SKM-1 (cell line): ENCODE data around the gene NDN.
"Not testable (repeated sequence)": the region's sequence is repeated elsewhere in the genome, so short reads cannot be mapped to it uniquely, and the experiment has no call there.

Source experiments
- DNase-seq: peaks from one replicate; lab custom pipeline; 2025; ENCODE audit not compliant: unreplicated experiment; lab: John Stamatoyannopoulos, UW

Gene NDN, protein sequence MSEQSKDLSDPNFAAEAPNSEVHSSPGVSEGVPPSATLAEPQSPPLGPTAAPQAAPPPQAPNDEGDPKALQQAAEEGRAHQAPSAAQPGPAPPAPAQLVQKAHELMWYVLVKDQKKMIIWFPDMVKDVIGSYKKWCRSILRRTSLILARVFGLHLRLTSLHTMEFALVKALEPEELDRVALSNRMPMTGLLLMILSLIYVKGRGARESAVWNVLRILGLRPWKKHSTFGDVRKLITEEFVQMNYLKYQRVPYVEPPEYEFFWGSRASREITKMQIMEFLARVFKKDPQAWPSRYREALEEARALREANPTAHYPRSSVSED

DNA sequence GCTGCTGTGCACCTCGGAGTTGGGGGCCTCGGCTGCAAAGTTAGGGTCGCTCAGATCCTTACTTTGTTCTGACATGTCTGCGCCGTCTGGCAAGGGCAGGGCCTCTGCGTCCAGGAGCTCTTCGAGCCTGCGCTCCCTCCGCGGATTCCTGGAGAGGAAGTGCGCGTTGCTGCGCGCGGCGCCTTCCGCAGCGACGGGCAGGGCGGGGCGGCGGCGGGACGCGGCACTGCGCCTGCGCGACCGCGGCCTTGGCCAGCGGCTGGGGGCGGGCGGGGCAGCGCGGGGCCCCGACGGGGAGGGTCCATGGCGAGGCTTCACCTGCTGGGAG is at the start of gene NDN:
NDN (minus strand) TSS at position 163 of the 328 bp plus-strand sequence; CDS start at position 75, 88 bp downstream.
- DNase-seq, result no peak

DNA sequence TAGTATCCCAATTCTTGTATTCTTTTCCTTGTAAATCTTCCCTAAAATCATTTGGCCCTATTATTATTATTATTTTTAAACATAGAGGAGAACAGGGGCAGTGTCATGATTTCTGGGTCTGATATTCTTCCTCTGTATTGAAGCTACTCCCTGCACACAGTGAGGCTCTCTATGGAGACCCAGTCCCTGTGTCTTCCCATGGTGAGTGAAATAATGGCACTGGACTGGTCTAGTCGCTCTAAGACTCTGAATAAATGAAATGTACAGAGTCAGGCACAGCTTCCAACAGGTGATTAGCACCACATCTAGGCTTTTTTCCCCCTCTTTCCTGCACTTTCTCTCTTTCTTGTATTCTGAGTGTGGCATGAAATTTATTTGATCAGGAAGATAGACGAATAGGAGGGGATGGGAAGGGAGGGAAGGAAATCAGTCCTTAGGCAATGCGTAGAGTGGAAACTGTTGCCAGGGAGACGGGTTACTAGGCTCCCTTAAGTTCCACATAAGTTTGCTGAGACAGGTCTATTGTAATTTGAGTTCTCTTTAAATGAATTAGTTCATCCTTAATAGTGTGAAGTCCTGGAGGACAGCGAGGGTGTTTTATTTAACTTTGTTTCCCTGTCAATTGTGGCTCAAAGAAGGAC is 49.0 kb upstream of the NDN start:
- DNase-seq, result no peak

DNA sequence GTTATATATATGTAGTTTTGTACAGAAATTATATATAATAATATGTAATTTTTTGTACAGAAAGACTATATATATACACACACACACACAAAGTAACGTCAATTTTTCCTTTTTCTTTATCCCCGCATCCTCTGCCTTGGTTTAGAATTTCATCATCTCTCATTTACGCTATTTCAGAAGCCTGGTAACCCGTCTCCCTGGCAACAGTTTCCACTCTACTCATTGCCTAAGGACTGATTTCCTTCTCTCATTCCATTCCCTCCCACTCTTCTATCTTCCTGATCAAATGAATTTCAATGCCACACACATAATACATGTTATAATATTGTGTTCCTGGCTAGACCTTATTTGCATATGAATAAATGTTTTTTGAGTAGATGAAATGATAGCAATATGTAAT is 47.8 kb upstream of the NDN start:
- DNase-seq, result no peak

DNA sequence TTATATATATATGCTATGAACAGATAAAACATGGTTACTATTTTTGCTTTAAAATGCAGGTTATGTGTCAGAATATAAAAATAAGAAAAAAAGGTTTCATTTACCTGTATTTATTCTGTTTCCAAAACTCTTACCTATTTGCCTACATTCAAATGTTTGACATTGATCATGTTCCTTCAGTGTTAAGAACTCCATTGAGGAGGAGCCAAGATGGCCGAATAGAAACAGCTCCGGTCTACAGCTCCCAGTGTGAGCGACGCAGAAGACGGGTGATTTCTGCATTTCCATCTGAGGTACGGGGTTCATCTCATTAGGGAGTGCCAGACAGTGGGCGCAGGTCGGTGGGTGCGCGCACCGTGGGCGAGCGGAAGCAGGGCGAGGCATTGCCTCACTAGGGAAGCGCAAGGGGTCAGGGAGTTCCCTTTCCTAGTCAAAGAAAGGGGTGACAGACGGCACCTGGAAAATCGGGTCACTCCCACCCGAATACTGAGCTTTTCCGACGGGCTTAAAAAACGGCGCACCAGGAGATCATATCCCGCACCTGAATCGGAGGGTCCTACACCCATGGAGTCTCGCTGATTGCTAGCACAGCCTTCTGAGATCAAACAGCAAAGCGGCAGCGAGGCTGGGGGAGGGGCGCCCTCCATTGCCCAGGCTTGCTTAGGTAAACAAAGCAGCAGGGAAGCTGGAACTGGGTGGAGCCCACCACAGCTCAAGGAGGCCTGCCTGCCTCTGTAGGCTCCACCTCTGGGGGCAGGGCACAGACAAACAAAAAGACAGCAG is 27.0 kb upstream of the NDN start:
- DNase-seq, result not testable (repeated sequence)

DNA sequence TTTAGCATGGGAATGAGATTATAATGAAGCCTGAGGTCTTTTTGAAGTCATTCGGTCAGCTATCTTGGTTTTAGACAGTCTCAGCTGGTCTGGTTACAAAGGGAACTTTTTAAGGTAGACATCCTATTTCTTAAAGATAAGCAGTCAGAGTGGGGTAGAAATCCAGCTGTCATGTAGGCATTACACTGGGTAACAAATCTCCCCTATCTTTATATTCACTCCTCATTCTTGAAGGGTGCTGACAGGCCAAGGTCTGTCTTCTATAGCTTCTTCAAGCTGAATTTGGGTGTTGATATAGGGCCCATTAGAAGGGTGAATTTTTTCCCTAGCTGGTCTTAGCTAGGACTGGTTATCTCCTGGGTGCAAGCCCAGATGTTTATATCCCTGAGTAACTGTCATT is 21.2 kb upstream of the NDN start:
- no peak for DNase-seq

DNA sequence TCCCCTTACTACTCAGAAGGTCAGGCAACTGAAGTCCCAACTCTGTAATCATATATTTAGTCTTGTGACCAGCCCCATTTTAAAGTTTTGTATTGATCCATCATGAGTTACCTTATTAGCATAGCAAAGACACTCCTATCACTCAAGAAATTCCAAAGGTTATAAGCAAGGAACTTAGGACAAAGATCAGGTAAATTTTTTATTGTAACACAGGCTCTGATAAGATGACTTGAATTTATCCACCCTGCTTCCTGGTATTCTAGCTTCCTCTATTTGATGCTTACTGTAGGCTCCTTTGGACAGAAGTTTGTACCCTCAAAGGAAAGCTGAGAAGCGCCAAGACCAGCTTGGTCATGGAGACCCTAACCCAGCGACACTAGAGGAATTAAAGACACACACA is 8.2 kb upstream of the NDN start:
- no peak for DNase-seq

DNA sequence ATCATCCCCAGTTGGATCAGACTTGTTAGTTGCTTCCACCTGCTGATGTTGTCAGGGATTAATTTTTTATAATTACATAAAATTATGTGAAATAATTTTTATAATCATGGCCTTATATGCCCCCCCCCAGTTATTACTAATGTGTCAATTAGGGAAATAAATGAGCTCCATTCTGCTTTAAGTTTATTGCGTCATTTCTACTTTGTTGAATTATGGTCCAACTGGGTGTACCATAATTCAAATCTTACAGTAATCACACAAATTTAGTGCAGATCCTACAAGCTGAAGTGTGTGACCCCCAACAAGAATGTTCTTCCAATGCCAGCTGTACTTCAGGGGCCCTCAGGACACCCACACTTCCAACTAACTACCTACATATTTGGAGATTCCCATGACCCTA is 7.5 kb upstream of the NDN start:
- no peak for DNase-seq

DNA sequence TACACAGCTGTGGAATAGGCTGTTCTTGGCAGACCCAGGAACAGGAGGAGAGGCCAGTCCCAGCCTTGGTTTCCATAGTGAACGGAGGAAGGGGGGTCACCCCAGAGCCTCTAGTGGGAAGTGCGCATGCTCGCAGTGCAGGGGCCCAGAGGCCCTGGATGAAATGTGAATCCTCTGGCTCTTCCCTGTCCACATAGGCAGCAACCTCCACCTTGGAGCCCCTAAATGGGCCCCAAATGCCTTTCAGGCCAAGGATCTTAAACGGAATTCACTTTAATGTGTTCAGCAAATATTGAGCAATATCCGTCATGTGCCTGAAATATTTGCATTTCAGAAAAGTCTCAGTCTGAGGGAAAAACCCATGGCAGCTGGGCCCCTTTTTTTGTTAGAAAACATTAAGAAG is 3.3 kb upstream of the NDN start:
- DNase-seq, result no peak

DNA sequence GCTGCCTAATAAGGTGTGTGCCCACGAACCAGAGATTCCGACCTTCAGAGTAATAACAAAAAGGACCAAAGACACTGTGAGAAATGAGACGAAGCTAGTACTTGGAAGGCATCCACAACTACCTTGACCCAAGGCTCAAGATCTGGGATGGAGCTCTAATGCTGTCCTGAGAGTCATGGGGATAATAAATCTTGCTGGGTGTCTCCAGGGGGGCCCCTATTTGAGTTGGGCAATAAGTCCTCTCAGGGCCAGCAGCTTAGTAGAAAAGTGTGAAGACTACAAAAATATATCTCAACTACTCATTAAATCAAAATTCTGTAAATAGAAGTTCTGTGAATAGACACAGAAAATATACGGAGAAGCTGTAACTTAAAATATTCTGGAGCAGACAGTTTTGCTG is 2.9 kb upstream of the NDN start:
- DNase-seq, result no peak

DNA sequence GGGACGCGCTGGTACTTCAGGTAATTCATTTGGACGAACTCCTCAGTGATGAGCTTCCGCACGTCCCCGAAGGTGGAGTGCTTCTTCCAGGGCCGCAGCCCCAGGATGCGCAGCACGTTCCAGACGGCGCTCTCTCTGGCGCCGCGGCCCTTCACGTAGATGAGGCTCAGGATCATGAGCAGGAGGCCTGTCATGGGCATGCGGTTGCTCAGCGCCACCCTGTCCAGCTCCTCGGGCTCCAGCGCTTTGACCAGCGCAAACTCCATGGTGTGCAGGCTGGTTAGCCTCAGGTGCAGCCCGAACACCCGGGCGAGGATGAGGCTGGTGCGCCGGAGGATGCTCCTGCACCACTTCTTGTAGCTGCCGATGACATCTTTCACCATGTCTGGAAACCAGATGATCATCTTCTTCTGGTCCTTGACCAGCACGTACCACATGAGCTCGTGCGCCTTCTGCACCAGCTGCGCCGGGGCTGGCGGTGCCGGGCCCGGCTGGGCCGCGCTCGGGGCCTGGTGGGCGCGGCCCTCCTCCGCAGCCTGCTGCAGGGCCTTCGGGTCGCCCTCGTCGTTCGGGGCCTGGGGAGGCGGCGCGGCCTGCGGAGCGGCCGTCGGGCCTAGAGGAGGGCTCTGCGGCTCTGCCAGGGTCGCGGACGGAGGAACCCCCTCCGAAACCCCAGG is 501 bp downstream of the NDN start:
- no peak for DNase-seq

DNA sequence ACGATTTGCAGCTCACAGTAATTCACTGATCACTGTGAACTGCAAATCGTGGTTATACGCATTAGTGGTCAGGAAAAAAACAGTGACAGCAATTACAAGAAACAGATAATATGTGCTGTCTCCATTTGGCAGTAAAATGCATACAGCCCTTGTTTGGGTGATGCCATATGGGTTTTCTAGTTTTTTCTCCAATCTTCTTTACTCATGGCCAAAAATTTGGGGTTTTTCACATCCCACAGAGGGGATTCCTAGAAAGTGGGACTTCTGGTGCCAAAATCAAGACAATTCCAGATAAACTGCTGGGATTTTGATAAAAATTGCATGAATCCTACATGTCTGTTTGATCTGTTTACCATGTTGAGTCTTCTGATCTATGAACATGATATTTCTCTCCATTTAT is 15.6 kb downstream of the NDN start:
- DNase-seq, result no peak

DNA sequence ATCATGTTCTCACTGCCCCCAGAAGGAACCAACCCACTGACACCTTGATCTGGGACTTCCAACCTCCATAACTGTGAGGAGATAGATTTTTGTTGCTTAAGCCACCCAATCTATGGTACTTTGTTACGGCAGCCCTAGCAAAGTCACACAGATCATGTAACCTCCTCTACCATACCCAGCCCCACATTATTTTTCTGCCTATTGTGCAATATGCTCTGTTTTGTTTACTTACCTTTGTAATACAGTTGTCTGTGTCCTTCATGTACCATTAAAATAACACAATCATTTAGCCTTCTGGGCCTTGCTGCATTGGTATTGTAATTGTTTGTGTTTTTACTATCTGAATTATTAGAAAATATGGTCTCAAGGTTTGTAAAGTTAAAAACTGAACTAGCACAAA is 16.1 kb downstream of the NDN start:
- no peak for DNase-seq

DNA sequence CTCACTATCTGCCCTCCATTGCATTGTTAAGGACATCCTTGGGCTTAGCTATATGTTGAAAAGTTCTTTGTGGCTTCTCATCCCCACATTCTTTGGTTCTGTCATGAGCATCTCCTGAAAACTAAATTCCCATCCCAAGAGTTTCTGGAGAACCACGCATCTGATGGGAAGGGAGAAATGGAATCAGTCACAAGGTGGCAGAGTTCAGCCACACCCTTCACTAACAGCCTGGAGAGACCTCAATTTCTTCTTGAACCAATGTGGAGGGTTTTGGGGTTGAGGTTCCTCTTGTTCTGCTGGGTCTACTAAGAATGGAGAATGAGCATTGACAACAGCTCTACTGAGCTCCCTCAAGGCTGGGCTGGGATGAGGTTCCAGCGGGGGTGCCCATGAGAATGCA is 23.9 kb downstream of the NDN start:
- no peak for DNase-seq

DNA sequence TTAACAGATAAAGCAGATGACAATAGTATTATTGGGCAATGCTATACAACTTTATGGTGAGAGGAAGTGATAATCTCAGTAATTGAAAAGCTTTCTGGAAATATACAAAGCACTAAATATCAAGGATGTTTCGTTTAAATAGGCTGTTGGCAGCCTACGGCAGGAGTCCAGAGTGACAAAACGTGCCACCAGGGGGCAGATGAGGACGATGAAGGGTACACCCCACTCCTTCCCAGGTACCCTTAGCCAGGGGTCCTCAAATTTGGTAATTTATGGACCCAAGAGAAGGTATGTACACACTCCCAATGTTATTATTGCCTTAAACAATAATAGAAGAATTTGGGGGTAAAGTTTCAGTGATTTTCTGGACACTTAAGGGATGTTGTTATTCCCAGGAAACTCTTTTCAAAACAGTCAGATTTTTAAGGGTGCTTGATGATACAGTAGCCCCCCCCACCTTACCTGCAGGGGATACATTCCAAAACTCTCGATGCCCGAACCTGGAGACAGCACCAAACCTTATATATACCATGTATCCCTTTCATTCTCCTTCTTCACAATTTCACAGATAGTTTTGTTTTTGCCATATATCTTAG is 38.1 kb downstream of the NDN start:
- DNase-seq, result peak; percentile 40

DNA sequence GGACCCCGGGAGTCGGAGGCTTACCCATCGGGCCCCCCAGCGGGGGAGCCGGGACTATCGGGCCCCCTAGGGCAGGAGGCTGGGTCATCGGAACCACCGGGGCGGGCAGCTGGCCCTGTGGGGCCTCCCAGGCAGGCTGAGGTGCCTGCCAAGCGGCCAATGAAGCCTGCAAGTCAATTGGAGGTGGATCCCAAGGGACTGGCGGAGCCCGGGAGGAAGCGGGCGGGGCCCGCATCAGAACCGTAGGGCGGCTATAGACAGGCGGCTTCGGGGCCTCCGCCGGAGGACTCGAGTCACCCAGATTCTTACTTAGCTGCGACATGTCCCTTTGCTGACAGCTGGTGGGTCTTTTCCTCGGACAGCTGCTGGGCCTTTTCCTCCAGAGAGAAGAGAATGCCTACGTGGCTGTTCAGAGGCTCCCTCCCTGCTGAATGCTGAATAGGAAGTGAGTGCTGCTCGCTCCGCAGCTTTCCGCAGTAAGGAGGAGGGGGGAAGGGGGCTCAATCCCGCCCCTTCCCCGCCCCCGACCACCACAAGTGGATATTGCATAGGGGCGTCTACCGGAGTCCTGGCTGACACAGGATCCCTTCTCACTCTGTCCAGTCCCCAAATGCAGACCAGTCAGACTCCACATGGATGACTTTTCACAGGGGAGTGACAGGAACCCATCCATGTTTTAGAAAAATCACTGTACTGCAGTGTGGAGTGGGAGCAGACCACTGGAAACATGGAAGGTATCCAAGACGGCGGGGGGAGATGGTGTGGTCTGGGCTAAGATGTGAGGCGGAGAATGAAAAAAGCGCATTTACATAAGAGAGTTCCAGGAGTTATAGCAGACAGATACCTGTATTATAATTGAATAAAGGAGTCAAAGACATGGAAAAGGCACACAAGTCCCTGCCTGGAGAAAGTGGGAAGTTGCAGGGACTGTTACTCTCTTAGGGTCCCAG is 39.4 kb downstream of the NDN start, which contains the start of gene MAGEL2:
MAGEL2 (minus strand) TSS at position 447 of the 950 bp plus-strand sequence; CDS start at position 322, 125 bp downstream.
- DNase-seq, result no peak

DNA sequence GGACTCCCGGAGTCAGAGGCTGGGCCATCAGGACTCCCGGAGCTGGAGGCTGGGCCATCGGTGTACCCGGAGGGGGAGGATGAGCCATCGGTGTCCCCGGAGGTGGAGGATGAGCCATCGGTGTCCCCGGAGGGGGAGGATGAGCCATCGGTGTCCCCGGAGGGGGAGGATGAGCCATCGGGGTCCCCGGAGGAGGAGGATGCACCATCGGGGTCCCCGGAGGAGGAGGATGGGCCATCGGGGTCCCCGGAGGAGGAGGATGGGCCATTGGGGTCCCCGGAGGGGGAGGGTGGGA is 40.2 kb downstream of the NDN start:
- no peak for DNase-seq

DNA sequence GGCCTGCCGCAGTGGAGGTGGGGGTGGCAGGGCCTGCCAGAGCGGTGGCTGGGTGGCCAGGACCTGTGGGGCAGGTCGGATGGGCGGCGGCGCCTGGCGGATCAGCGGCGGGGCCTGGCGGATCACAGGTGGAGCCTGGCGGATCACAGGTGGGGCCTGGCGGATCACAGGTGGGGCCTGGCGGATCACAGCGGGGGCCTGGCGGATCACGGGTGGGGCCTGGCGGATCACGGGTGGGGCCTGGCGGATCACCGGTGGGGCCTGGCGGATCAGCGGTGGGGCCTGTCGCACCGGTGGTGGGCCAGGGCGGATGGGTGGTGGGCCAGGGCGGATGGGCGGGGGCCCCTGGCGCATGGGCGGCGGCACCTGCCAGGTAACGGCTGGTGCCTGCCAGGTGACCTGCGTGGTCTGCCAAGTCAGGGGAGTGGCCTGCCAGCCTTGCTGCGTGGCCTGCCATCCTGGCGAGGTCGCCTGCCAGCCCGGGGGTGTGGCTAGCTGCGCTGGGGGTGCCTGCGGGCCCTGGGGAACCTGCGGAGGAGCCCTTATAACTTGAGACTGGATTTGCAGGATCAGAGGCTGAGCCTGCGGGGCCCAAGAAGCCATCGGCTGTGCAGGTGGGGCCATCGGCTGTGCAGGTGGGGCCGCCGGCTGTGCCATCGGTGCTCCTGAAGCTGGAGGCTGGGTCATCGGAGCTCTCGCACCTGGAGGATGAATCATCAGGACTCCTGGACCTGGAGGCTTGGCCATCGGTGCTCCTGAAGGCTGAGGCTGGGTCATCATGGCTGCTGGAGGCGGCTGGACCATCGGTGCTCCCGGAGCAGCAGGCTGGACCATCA is 40.7 kb downstream of the NDN start:
- no peak for DNase-seq

DNA sequence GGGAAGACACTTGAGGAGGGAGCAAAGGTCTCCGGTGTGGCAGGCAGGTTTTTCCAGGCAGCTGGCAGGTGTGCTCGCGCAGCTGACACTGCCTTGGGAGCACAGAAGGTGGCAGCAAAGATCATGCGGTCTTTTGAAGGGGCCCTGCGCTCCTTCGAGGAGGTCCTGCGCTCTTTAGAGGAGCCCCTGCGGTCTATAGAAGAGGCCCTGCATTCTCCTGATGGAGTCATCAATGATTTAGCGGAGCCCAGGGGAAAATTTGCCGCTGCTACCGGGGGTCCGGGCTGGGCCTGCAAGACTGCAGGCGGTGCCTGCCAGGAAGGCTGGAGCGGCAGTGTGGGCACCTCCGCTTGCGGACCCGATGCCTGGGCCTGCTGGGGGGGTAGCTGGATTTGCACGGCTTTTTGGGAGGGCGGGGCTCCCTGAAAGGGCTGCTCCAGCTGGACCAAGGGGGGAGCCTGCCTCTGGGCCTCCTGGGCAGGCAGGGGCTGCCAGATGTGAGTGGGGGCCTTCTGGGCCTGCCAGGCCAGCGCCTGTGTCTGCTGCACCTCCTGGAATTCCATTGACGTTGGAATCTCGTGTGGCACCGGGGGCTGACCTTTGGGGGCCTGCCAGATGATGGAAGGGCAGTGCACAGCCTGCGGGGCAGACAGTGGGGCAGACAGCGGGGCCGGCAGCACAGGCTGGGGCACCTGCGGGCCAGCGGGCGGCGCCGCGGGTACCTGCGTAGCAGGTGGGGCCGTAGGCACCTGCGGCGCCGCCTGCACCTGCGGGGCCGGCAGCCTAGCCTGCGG is 41.5 kb downstream of the NDN start:
- no peak for DNase-seq

DNA sequence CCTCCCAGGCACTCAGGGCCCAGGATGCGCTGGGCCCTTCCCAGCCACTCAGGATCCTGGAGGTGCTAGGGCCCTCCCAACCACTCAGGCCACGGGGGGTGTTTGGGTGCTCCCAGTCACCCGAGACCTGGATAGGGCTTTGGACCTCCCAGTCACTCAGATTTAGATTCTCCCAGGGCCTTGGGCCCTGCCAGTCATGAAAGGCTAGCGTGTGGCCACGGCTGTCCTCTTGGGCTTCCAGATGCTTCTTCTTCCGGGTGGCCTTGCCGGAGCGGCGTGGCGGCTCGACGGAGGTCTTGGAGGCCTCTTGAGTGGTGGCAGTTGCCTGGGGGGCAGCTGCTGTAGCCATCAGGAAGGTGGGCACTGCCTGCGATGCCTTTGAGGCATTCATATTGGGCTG is 42.3 kb downstream of the NDN start:
- no peak for DNase-seq
